ENCODE results near the gene AASS. TPM values are rescaled to one million over a fixed set of nuclear protein-coding genes. Genes with fewer than 3 reads are reported as not detected.
A peak's percentile ranks its signal among the peaks of the same experiment; 100 is the strongest.
"Not testable (repeated sequence)": the region's sequence is repeated elsewhere in the genome, so short reads cannot be mapped to it uniquely, and the experiment has no call there.

AASS gene
- polyA plus RNA-seq, 1 donor: 29.6 TPM

GRCh38 chr7:122148081-122148480 is 4.0 kb upstream of the AASS start:
- 100% methylated on average over 1 of the region's 3 CpGs for WGBS (ENCODE audit: insufficient coverage, low lambda C conversion rate)
- DNase-seq: no peak
- H3K36me3 ChIP-seq (ENCODE audit: control insufficient read depth, insufficient read depth, low read length): no peaks in the 10 kb centered on the region
- no peak overlapping the region for H3K27ac ChIP-seq (ENCODE audit: low read length)
- peaks cover 10% of the 10 kb centered on the region for H3K4me1 ChIP-seq (ENCODE audit: control insufficient read depth, insufficient read depth, low read length)
- H3K4me3 ChIP-seq (ENCODE audit: low read length): no peak overlapping the region
- peaks cover 2% of the 10 kb centered on the region for H3K27me3 ChIP-seq (ENCODE audit: control insufficient read depth, insufficient read depth, low read length)
- no peaks in the 10 kb centered on the region for H3K9me3 ChIP-seq (ENCODE audit: control insufficient read depth, low read depth, low read length)

GRCh38 chr7:122145937-122146645 is 2.0 kb upstream of the AASS start:
- Histone ChIP-seq H3K4me3 (ENCODE audit: low read length) (no peak overlapping the region), H3K27ac (ENCODE audit: low read length) (peak overlapping the region; percentile 64), H3K4me1 (ENCODE audit: control insufficient read depth, insufficient read depth, low read length) (peaks cover 10% of the 10 kb centered on the region), H3K36me3 (ENCODE audit: control insufficient read depth, insufficient read depth, low read length) (no peaks in the 10 kb centered on the region), H3K27me3 (ENCODE audit: control insufficient read depth, insufficient read depth, low read length) (peaks cover 2% of the 10 kb centered on the region), H3K9me3 (ENCODE audit: control insufficient read depth, low read depth, low read length) (no peaks in the 10 kb centered on the region)
- DNase-seq: peak; percentile 26 to 75
- WGBS (ENCODE audit: insufficient coverage, low lambda C conversion rate): no CpG with 5 or more reads among the region's 4 CpGs

DNA sequence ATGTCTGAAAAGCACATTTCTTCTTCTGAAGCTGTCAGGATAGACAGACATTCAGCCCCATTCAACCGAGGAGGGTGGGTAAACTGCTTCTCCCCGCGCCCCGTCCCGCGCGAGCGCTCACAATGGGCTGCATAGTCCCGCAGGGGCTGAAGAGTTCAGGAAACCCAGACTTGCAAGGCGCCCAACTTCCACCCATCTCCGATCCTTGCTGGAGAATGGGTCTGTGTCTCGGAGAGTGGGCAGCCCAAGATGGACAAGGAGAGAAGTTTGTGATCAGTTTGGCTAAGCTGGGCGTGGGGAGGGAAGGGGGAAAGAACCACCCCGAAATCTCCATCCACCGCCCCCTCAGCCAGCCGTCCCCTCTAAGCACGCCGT is 686 bp downstream of the AASS start:
- peaks cover 10% of the 10 kb centered on the region for H3K4me1 ChIP-seq (ENCODE audit: control insufficient read depth, insufficient read depth, low read length)
- no peaks in the 10 kb centered on the region for H3K9me3 ChIP-seq (ENCODE audit: control insufficient read depth, low read depth, low read length)
- peak in 1 of 2 donors; percentile 52 for DNase-seq
- no peaks in the 10 kb centered on the region for H3K36me3 ChIP-seq (ENCODE audit: control insufficient read depth, insufficient read depth, low read length)
- H3K27ac ChIP-seq (ENCODE audit: low read length): peak overlapping the region; percentile 86
- peaks cover 2% of the 10 kb centered on the region for H3K27me3 ChIP-seq (ENCODE audit: control insufficient read depth, insufficient read depth, low read length)
- H3K4me3 ChIP-seq (ENCODE audit: low read length): peak overlapping the region; percentile 80
- WGBS (ENCODE audit: insufficient coverage, low lambda C conversion rate): no CpG with 5 or more reads among the region's 18 CpGs

GRCh38 chr7:122140918-122141317 is 3.1 kb downstream of the AASS start:
- no CpG with 5 or more reads among the region's 1 CpG for WGBS (ENCODE audit: insufficient coverage, low lambda C conversion rate)
- no peaks in the 10 kb centered on the region for H3K36me3 ChIP-seq (ENCODE audit: control insufficient read depth, insufficient read depth, low read length)
- no peak overlapping the region for H3K4me3 ChIP-seq (ENCODE audit: low read length)
- no peak overlapping the region for H3K27ac ChIP-seq (ENCODE audit: low read length)
- H3K4me1 ChIP-seq (ENCODE audit: control insufficient read depth, insufficient read depth, low read length): peaks cover 10% of the 10 kb centered on the region
- no peak for DNase-seq
- no peaks in the 10 kb centered on the region for H3K9me3 ChIP-seq (ENCODE audit: control insufficient read depth, low read depth, low read length)
- peaks cover 2% of the 10 kb centered on the region for H3K27me3 ChIP-seq (ENCODE audit: control insufficient read depth, insufficient read depth, low read length)

- peak in 1 of 2 donors; percentile 17 for DNase-seq
- Histone ChIP-seq H3K4me1 (ENCODE audit: control insufficient read depth, insufficient read depth, low read length) (no peaks in the 10 kb centered on the region), H3K36me3 (ENCODE audit: control insufficient read depth, insufficient read depth, low read length) (no peaks in the 10 kb centered on the region), H3K27me3 (ENCODE audit: control insufficient read depth, insufficient read depth, low read length) (no peaks in the 10 kb centered on the region), H3K27ac (ENCODE audit: low read length) (peak overlapping the region; percentile 22), H3K4me3 (ENCODE audit: low read length) (no peak overlapping the region), H3K9me3 (ENCODE audit: control insufficient read depth, low read depth, low read length) (no peaks in the 10 kb centered on the region)
- WGBS (ENCODE audit: insufficient coverage, low lambda C conversion rate): no CpG with 5 or more reads among the region's 5 CpGs
These were observed 6.6 kb downstream of the AASS start for GRCh38 chr7:122137251-122138077.

DNA sequence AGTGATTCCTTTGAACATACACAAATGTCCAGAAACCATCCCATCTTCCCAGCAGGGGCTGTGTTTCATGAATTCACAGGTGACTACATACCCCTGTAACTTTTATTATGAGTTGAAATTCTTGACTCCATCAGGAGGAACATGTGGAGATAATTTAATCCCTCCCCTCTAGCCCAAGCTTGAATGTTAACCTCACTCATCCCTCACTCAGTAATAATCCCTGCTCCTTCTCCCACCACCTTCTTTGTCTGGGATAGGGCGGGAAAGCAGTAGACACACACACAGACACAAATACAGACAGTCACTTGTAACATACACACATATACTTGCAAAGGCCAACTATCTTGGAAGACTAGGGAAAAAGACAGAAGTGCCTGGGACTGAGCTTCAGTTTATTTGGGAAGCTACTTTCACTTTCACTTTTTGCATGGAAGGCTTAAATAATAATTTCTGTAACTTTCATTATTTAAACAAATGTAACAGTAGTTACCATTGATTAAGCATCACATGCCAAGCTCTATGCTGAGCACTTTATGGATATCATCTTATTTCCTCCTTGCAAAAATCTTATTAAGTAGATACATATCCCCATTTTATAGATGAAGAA is 7.3 kb downstream of the AASS start:
- H3K4me1 ChIP-seq (ENCODE audit: control insufficient read depth, insufficient read depth, low read length): no peaks in the 10 kb centered on the region
- no peaks in the 10 kb centered on the region for H3K9me3 ChIP-seq (ENCODE audit: control insufficient read depth, low read depth, low read length)
- no peaks in the 10 kb centered on the region for H3K27me3 ChIP-seq (ENCODE audit: control insufficient read depth, insufficient read depth, low read length)
- H3K36me3 ChIP-seq (ENCODE audit: control insufficient read depth, insufficient read depth, low read length): no peaks in the 10 kb centered on the region
- no peak overlapping the region for H3K27ac ChIP-seq (ENCODE audit: low read length)
- no CpG with 5 or more reads among the region's 1 CpG for WGBS (ENCODE audit: insufficient coverage, low lambda C conversion rate)
- H3K4me3 ChIP-seq (ENCODE audit: low read length): no peak overlapping the region
- DNase-seq: peak in 1 of 2 donors; percentile 24

DNA sequence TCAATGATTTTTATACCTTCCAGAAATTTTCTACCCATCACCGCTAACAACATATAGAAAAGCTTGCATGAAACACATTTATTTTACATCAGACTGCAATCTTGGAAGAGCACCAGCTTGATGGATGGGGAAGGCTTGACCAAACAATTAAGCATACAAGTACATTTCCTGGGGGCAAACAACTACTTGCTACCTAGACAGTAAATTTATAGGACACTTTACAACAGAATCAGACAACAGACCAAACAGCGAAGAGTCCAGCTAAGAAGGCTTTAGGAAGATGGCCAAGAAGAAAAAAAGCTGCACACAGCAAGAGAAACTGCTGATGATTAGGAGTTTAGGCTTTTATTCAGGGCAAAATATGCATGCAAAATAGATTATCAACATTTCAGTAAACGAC is 8.0 kb downstream of the AASS start:
- 86% methylated on average over 2 of the region's 3 CpGs for WGBS (ENCODE audit: insufficient coverage, low lambda C conversion rate)
- H3K4me1 ChIP-seq (ENCODE audit: control insufficient read depth, insufficient read depth, low read length): no peaks in the 10 kb centered on the region
- H3K9me3 ChIP-seq (ENCODE audit: control insufficient read depth, low read depth, low read length): no peaks in the 10 kb centered on the region
- no peak overlapping the region for H3K27ac ChIP-seq (ENCODE audit: low read length)
- H3K27me3 ChIP-seq (ENCODE audit: control insufficient read depth, insufficient read depth, low read length): no peaks in the 10 kb centered on the region
- no peaks in the 10 kb centered on the region for H3K36me3 ChIP-seq (ENCODE audit: control insufficient read depth, insufficient read depth, low read length)
- H3K4me3 ChIP-seq (ENCODE audit: low read length): no peak overlapping the region
- DNase-seq: no peak

- no peaks in the 10 kb centered on the region for H3K36me3 ChIP-seq (ENCODE audit: control insufficient read depth, insufficient read depth, low read length)
- no peaks in the 10 kb centered on the region for H3K4me1 ChIP-seq (ENCODE audit: control insufficient read depth, insufficient read depth, low read length)
- WGBS (ENCODE audit: insufficient coverage, low lambda C conversion rate): no CpG with 5 or more reads among the region's 4 CpGs
- no peak for DNase-seq
- no peak overlapping the region for H3K4me3 ChIP-seq (ENCODE audit: low read length)
- no peaks in the 10 kb centered on the region for H3K9me3 ChIP-seq (ENCODE audit: control insufficient read depth, low read depth, low read length)
- no peak overlapping the region for H3K27ac ChIP-seq (ENCODE audit: low read length)
- no peaks in the 10 kb centered on the region for H3K27me3 ChIP-seq (ENCODE audit: control insufficient read depth, insufficient read depth, low read length)
These were observed 8.8 kb downstream of the AASS start for GRCh38 chr7:122135275-122135674.

DNA sequence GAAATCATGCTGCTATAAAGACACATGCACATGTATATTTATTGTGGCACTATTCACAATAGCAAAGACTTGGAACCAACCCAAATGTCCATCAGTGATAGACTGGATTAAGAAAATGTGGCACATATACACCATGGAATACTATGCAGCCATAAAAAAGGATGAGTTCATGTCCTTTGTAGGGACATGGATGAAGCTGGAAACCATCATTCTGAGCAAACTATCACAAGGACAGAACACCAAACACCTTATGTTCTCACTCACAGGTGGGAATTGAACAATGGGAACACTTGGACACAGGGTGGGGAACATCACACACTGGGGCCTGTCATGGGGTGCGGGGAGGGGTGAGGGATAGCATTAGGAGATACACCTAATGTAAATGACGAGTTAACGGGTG is 9.3 kb downstream of the AASS start:
- H3K27ac ChIP-seq (ENCODE audit: low read length); H3K4me1 ChIP-seq (ENCODE audit: control insufficient read depth, insufficient read depth, low read length); H3K27me3 ChIP-seq (ENCODE audit: control insufficient read depth, insufficient read depth, low read length); H3K9me3 ChIP-seq (ENCODE audit: control insufficient read depth, low read depth, low read length); DNase-seq; H3K36me3 ChIP-seq (ENCODE audit: control insufficient read depth, insufficient read depth, low read length); H3K4me3 ChIP-seq (ENCODE audit: low read length): not testable (repeated sequence)
- no CpG with 5 or more reads among the region's 3 CpGs for WGBS (ENCODE audit: insufficient coverage, low lambda C conversion rate)

DNA sequence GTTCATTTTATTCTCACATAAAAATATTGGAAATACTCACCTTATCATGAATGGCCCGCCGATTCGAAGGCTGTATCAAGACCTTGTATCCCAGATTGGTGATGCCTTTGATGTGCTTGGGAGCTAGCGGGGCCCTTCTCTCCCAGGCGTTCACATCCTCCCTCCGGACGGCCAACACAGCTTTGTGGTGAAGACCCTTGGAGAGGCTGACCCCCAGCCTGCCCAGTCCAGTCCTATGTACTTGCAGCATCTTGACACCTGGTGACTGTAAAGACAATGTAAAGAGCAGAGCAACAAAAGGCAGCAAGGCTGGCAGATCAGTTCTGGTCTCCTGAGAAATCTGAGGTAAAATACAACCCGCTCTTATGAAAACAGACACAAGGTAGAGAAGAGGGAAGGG is 10.6 kb downstream of the AASS start:
- WGBS (ENCODE audit: insufficient coverage, low lambda C conversion rate): 100% methylated on average over 1 of the region's 8 CpGs
- Histone ChIP-seq H3K4me3 (ENCODE audit: low read length) (no peak overlapping the region), H3K36me3 (ENCODE audit: control insufficient read depth, insufficient read depth, low read length) (no peaks in the 10 kb centered on the region), H3K9me3 (ENCODE audit: control insufficient read depth, low read depth, low read length) (no peaks in the 10 kb centered on the region), H3K27ac (ENCODE audit: low read length) (no peak overlapping the region), H3K4me1 (ENCODE audit: control insufficient read depth, insufficient read depth, low read length) (no peaks in the 10 kb centered on the region), H3K27me3 (ENCODE audit: control insufficient read depth, insufficient read depth, low read length) (no peaks in the 10 kb centered on the region)
- no peak for DNase-seq

Measured in large intestine (tissue), 3 donors.